ENCODE results near the gene CT47C1.
"Not testable (repeated sequence)": the region's sequence is repeated elsewhere in the genome, so short reads cannot be mapped to it uniquely, and the experiment has no call there.

- TF ChIP-seq CTCF (conservative IDR thresholded peaks at IDR 0.05); ZFX (IDR thresholded peaks at IDR 0.05): not testable (repeated sequence)
Measured at GRCh38 chrX:119027960-119028732, 44.6 kb upstream of the CT47C1 start.
